WTC11 (cell line): ENCODE measurements around the gene RASGRP3. TPM values are rescaled to one million over a fixed set of nuclear protein-coding genes. Genes with fewer than 3 reads are reported as not detected.

ENCODE experiments used
- ATAC-seq: fragments of 200-7000 bp; cut with Tn5 transposase; 2 replicates; pipeline ENCODE4 v1.10.0; 2021; ENCODE audit warnings: mild to moderate bottlenecking, moderate library complexity
- CTCF ChIA-PET: fragments of 300-600 bp; sonication (Branson Sonifier 250); formaldehyde crosslinking; loops from one replicate; lab custom pipeline; 2021; ENCODE audit warnings: antibody characterized with exemption; lab: Charles Lee
- POLR2A ChIA-PET: fragments of 350-600 bp; sonication (Branson Sonifier 250); formaldehyde crosslinking; loops from one replicate; lab custom pipeline; 2021; ENCODE audit warnings: antibody characterized with exemption; lab: Charles Lee
- DNase-seq: peaks from one replicate; pipeline ENCODE4 v3.0.0; 2021; ENCODE audit warnings: low spot score
- H3K27ac Mint-ChIP-seq: 2 replicates; pipeline ENCODE4 v1.8.0; 2021; ENCODE audit warnings: mixed read lengths
- H3K27me3 Mint-ChIP-seq: 2 replicates; pipeline ENCODE4 v1.8.0; 2021; ENCODE audit warnings: low read depth, mild to moderate bottlenecking, moderate library complexity, mixed read lengths
- H3K36me3 Mint-ChIP-seq: 2 replicates; pipeline ENCODE4 v1.8.0; 2021; ENCODE audit warnings: mixed read lengths
- H3K4me1 Mint-ChIP-seq: 2 replicates; pipeline ENCODE4 v1.8.0; 2022; ENCODE audit warnings: mixed read lengths
- H3K4me3 Mint-ChIP-seq: 2 replicates; pipeline ENCODE4 v1.8.0; 2021; ENCODE audit warnings: mild to moderate bottlenecking, moderate library complexity, mixed read lengths
- H3K9me3 Mint-ChIP-seq: 2 replicates; pipeline ENCODE4 v1.8.0; 2021; ENCODE audit warnings: mixed read lengths
- AFF4 ChIP-seq: sonication (generic); formaldehyde crosslinking; IDR thresholded peaks from 2 replicates; pipeline ENCODE4 v1.8.1; 2023; ENCODE audit warnings: mild to moderate bottlenecking, missing genetic modification reagents, borderline replicate concordance
- ATF1 ChIP-seq: sonication (generic); formaldehyde crosslinking; IDR thresholded peaks from 2 replicates; pipeline ENCODE4 v1.8.1; 2023; ENCODE audit warnings: mild to moderate bottlenecking, moderate library complexity, missing genetic modification reagents
- CREB1 ChIP-seq: sonication (generic); formaldehyde crosslinking; IDR thresholded peaks from 2 replicates; pipeline ENCODE4 v1.8.0; 2023; ENCODE audit warnings: mild to moderate bottlenecking, missing genetic modification reagents
- FOXP4 ChIP-seq: sonication (generic); formaldehyde crosslinking; IDR thresholded peaks from 2 replicates; pipeline ENCODE4 v1.8.0; 2022; ENCODE audit warnings: mild to moderate bottlenecking, missing genetic modification reagents
- HMGA2 ChIP-seq: fragments of 250-450 bp; sonication (Bioruptor Pico); IDR thresholded peaks from 2 replicates; pipeline ENCODE4 v1.4.0; 2021; ENCODE audit warnings: mild to moderate bottlenecking, moderate library complexity
- JUN ChIP-seq: sonication (generic); formaldehyde crosslinking; IDR thresholded peaks from 2 replicates; pipeline ENCODE4 v1.8.0; 2023; ENCODE audit warnings: mild to moderate bottlenecking, missing genetic modification reagents
- MAX ChIP-seq: sonication (generic); formaldehyde crosslinking; IDR thresholded peaks from 2 replicates; pipeline ENCODE4 v1.8.0; 2022; ENCODE audit warnings: mild to moderate bottlenecking, missing genetic modification reagents
- NR1H2 ChIP-seq: sonication (generic); formaldehyde crosslinking; IDR thresholded peaks from 2 replicates; pipeline ENCODE4 v1.9.0; 2021; ENCODE audit warnings: mild to moderate bottlenecking, moderate library complexity, missing genetic modification reagents
- NR2C2 ChIP-seq: sonication (generic); formaldehyde crosslinking; IDR thresholded peaks from 2 replicates; pipeline ENCODE4 v1.8.0; 2022; ENCODE audit warnings: mild to moderate bottlenecking, missing genetic modification reagents
- PRRX2 ChIP-seq: fragments of 250-450 bp; sonication (Bioruptor Pico); IDR thresholded peaks from 2 replicates; pipeline ENCODE4 v1.8.0; 2021; ENCODE audit warnings: mild to moderate bottlenecking
- RORB ChIP-seq: fragments of 250-450 bp; sonication (Bioruptor Pico); IDR thresholded peaks from 2 replicates; pipeline ENCODE4 v1.9.0; 2021; ENCODE audit warnings: mild to moderate bottlenecking
- SMAD3 ChIP-seq: sonication (generic); formaldehyde crosslinking; IDR thresholded peaks from 2 replicates; pipeline ENCODE4 v1.8.0; 2022; ENCODE audit warnings: missing genetic modification reagents, mild to moderate bottlenecking, borderline replicate concordance
- SOX15 ChIP-seq: fragments of 250-450 bp; sonication (Bioruptor Pico); IDR thresholded peaks from 2 replicates; pipeline ENCODE4 v1.9.0; 2021; ENCODE audit warnings: mild to moderate bottlenecking
- STAT6 ChIP-seq: sonication (generic); formaldehyde crosslinking; conservative IDR thresholded peaks from 2 replicates; pipeline ENCODE4 v1.8.1; 2023; ENCODE audit warnings: mild to moderate bottlenecking, low read depth, missing genetic modification reagents, moderate library complexity
- USF2 ChIP-seq: sonication (generic); formaldehyde crosslinking; IDR thresholded peaks from 2 replicates; pipeline ENCODE4 v1.8.1; 2023; ENCODE audit warnings: mild to moderate bottlenecking, missing genetic modification reagents, moderate library complexity
- ZBTB43 ChIP-seq: sonication (generic); formaldehyde crosslinking; IDR thresholded peaks from 2 replicates; pipeline ENCODE4 v1.8.1; 2023; ENCODE audit warnings: mild to moderate bottlenecking, missing genetic modification reagents
- ZMAT4 ChIP-seq: fragments of 250-450 bp; sonication (Bioruptor Pico); IDR thresholded peaks from 2 replicates; pipeline ENCODE4 v1.9.0; 2021; ENCODE audit warnings: mild to moderate bottlenecking
- ZNF396 ChIP-seq: fragments of 250-450 bp; sonication (Bioruptor Pico); IDR thresholded peaks from 2 replicates; pipeline ENCODE4 v1.8.0; 2021; ENCODE audit warnings: mild to moderate bottlenecking, moderate library complexity, borderline replicate concordance
- ZNF423 ChIP-seq: fragments of 250-450 bp; sonication (Bioruptor Pico); IDR thresholded peaks from 2 replicates; pipeline ENCODE4 v2.1.2; 2022; ENCODE audit warnings: mild to moderate bottlenecking, moderate library complexity
- ZNF425 ChIP-seq: fragments of 250-450 bp; sonication (Bioruptor Pico); conservative IDR thresholded peaks from 2 replicates; pipeline ENCODE4 v1.9.0; 2021; ENCODE audit warnings: mild to moderate bottlenecking
- total RNA-seq: library from RNA; stranded (reverse); gene quantifications from 3 replicates; pipeline ENCODE4 v1.2.3, GENCODE V29; 2021

RASGRP3 gene
- total RNA-seq, 1 experiment from 2014 or later: 0.11 TPM

GRCh38 chr2:33437297-33437696, 39.2 kb upstream of the RASGRP3 start:
- no peaks in the 10 kb centered on the region for H3K9me3 Mint-ChIP-seq
- peaks cover 10% of the 10 kb centered on the region for H3K4me1 Mint-ChIP-seq
- TF ChIP-seq ZNF423 (CRISPR knock-in tag) (no peak), USF2 (CRISPR knock-in tag) (no peak), ZMAT4 (CRISPR knock-in tag) (no peak), NR1H2 (CRISPR knock-in tag) (no peak), ATF1 (CRISPR knock-in tag) (no peak), ZNF425 (CRISPR knock-in tag) (no peak), AFF4 (CRISPR knock-in tag) (no peak), HMGA2 (CRISPR knock-in tag) (no peak), CREB1 (CRISPR knock-in tag) (no peak), FOXP4 (CRISPR knock-in tag) (no peak), ZBTB43 (CRISPR knock-in tag) (no peak), STAT6 (no peak), RORB (CRISPR knock-in tag) (no peak), MAX (CRISPR knock-in tag) (no peak), PRRX2 (no peak), JUN (CRISPR knock-in tag) (no peak), ZNF396 (CRISPR knock-in tag) (no peak), NR2C2 (no peak), SOX15 (CRISPR knock-in tag) (no peak), SMAD3 (CRISPR knock-in tag) (no peak)
- no peaks in the 10 kb centered on the region for H3K27me3 Mint-ChIP-seq
- ATAC-seq (no peak), DNase-seq (no peak)
- H3K4me3 Mint-ChIP-seq: no peak overlapping the region
- no peaks in the 10 kb centered on the region for H3K36me3 Mint-ChIP-seq
- no peak overlapping the region; the same call in 1 of the 2 replicates for H3K27ac Mint-ChIP-seq
- ChIA-PET POLR2A (no interaction called here), CTCF (no interaction called here)
